H9 (cell line): ENCODE results near the gene NKAIN2. TPM values are rescaled to one million over a fixed set of nuclear protein-coding genes. Genes with fewer than 3 reads are reported as not detected.

Source experiments
- DNase-seq: peaks from one replicate; pipeline ENCODE4 v3.0.0-alpha.2; 2017
- H2AFZ ChIP-seq: one replicate; pipeline ENCODE4 v1.6.1; 2013; ENCODE audit warnings: mild to moderate bottlenecking, low read length, control low read depth, moderate library complexity
- H2AK5ac ChIP-seq: 2 replicates; pipeline ENCODE4 v1.6.1; 2013; ENCODE audit warnings: low read length, control low read depth, mixed read lengths; ENCODE audit not compliant: insufficient read length
- H2BK120ac ChIP-seq: one replicate; pipeline ENCODE4 v1.6.1; 2013; ENCODE audit warnings: low read depth, mild to moderate bottlenecking, low read length, control low read depth, inconsistent platforms; ENCODE audit not compliant: poor library complexity, severe bottlenecking
- H2BK12ac ChIP-seq: 2 replicates; pipeline ENCODE4 v1.6.1; 2013; ENCODE audit warnings: low read length, control low read depth, mixed read lengths, low read depth; ENCODE audit not compliant: insufficient read length
- H2BK15ac ChIP-seq: 2 replicates; pipeline ENCODE4 v1.6.1; 2013; ENCODE audit warnings: low read depth, low read length, control low read depth
- H2BK20ac ChIP-seq: one replicate; pipeline ENCODE4 v1.6.1; 2013; ENCODE audit warnings: low read depth, mild to moderate bottlenecking, low read length, control low read depth, inconsistent platforms; ENCODE audit not compliant: poor library complexity, severe bottlenecking
- H2BK5ac ChIP-seq: 2 replicates; pipeline ENCODE4 v1.6.1; 2013; ENCODE audit warnings: low read length, control low read depth, mixed read lengths; ENCODE audit not compliant: insufficient read length
- H3K14ac ChIP-seq: 2 replicates; pipeline ENCODE4 v1.6.1; 2013; ENCODE audit warnings: low read length, control low read depth; ENCODE audit not compliant: insufficient read depth
- H3K18ac ChIP-seq: 2 replicates; pipeline ENCODE4 v1.6.1; 2013; ENCODE audit warnings: low read depth, mild to moderate bottlenecking, mixed read lengths, low read length, control low read depth; ENCODE audit not compliant: insufficient read length
- H3K23ac ChIP-seq: 2 replicates; pipeline ENCODE4 v1.6.1; 2013; ENCODE audit warnings: low read length, control low read depth, mixed read lengths, low read depth; ENCODE audit not compliant: insufficient read length
- H3K23me2 ChIP-seq: 2 replicates; pipeline ENCODE4 v1.6.1; 2013; ENCODE audit warnings: low read depth, mild to moderate bottlenecking, mixed read lengths, low read length, control low read depth; ENCODE audit not compliant: insufficient read length, poor library complexity, severe bottlenecking
- H3K27ac ChIP-seq: 2 replicates; pipeline ENCODE4 v1.5.1; 2013; ENCODE audit warnings: low read length, control low read depth, mixed read lengths, low read depth; ENCODE audit not compliant: insufficient read length
- H3K27me3 ChIP-seq: 2 replicates; pipeline ENCODE4 v1.6.1; 2013; ENCODE audit warnings: low read length, control low read depth, inconsistent platforms; ENCODE audit not compliant: insufficient read depth
- H3K4ac ChIP-seq: 2 replicates; pipeline ENCODE4 v1.6.1; 2013; ENCODE audit warnings: low read depth, mild to moderate bottlenecking, control low read depth, inconsistent platforms, low read length, moderate library complexity
- H3K4me1 ChIP-seq: 2 replicates; pipeline ENCODE4 v1.6.1; 2013; ENCODE audit warnings: low read length, control low read depth, inconsistent platforms; ENCODE audit not compliant: insufficient read depth
- H3K4me2 ChIP-seq: 2 replicates; pipeline ENCODE4 v1.6.1; 2013; ENCODE audit warnings: low read length, control low read depth, mixed read lengths; ENCODE audit not compliant: insufficient read length, insufficient read depth
- H3K56ac ChIP-seq: 2 replicates; pipeline ENCODE4 v1.6.1; 2013; ENCODE audit warnings: low read depth, mild to moderate bottlenecking, mixed read lengths, low read length, control low read depth; ENCODE audit not compliant: insufficient read length
- H3K79me1 ChIP-seq: 2 replicates; pipeline ENCODE4 v1.6.1; 2013; ENCODE audit warnings: low read depth, mild to moderate bottlenecking, moderate library complexity, low read length, control low read depth, inconsistent platforms; ENCODE audit not compliant: insufficient read depth, poor library complexity, severe bottlenecking
- H3K79me2 ChIP-seq: 2 replicates; pipeline ENCODE4 v1.6.1; 2013; ENCODE audit warnings: low read length, control low read depth, inconsistent platforms; ENCODE audit not compliant: insufficient read depth
- H3K9ac ChIP-seq: 2 replicates; pipeline ENCODE4 v1.6.1; 2013; ENCODE audit warnings: low read length, control low read depth, mixed read lengths; ENCODE audit not compliant: insufficient read length; ENCODE audit errors: extremely low read depth
- H3K9me3 ChIP-seq: one replicate; pipeline ENCODE4 v1.6.1; 2013; ENCODE audit warnings: low read depth, low read length, inconsistent platforms; ENCODE audit not compliant: control insufficient read depth
- H3T11ph ChIP-seq: one replicate; pipeline ENCODE4 v1.6.1; 2013; ENCODE audit warnings: mild to moderate bottlenecking, low read length, control low read depth, inconsistent platforms
- H4K20me1 ChIP-seq: one replicate; pipeline ENCODE4 v1.6.1; 2013; ENCODE audit not compliant: control insufficient read depth, insufficient read length, insufficient read depth
- H4K5ac ChIP-seq: 2 replicates; pipeline ENCODE4 v1.6.1; 2013; ENCODE audit warnings: low read depth, mild to moderate bottlenecking, mixed read lengths, low read length, control low read depth; ENCODE audit not compliant: insufficient read length
- H4K8ac ChIP-seq: replicated peaks from 2 replicates; pipeline ENCODE4 v1.6.1; 2013; ENCODE audit warnings: low read length, control low read depth, mixed read lengths, low read depth; ENCODE audit not compliant: insufficient read length
- H4K91ac ChIP-seq: 2 replicates; pipeline ENCODE4 v1.6.1; 2013; ENCODE audit warnings: low read depth, mild to moderate bottlenecking, moderate library complexity, mixed read lengths, low read length, control low read depth; ENCODE audit not compliant: insufficient read length
- H3K27ac Mint-ChIP-seq, 3 experiments: 2 replicates in 2 of 3; 3 replicates in 1 of 3; pipeline ENCODE4 v1.8.0; 2020 to 2021; ENCODE audit warnings: mixed read lengths in 3 of 3, mild to moderate bottlenecking in 1 of 3, moderate library complexity in 1 of 3
- H3K27me3 Mint-ChIP-seq: 2 replicates; pipeline ENCODE4 v1.8.0; 2021; ENCODE audit warnings: low read depth, mild to moderate bottlenecking, moderate library complexity, mixed read lengths
- H3K36me3 Mint-ChIP-seq, 3 experiments: 2 replicates in 2 of 3; 3 replicates in 1 of 3; pipeline ENCODE4 v1.8.0; 2020 to 2021; ENCODE audit warnings: low read depth in 3 of 3, mixed read lengths in 3 of 3; ENCODE audit not compliant: insufficient read depth in 1 of 3
- H3K4me1 Mint-ChIP-seq, 2 experiments: 2 replicates each; pipeline ENCODE4 v1.8.0; 2020; ENCODE audit warnings: mixed read lengths in 2 of 2
- H3K4me3 Mint-ChIP-seq, 2 experiments: 2 replicates in 1 of 2; 3 replicates in 1 of 2; pipeline ENCODE4 v1.8.0; 2020 to 2021; ENCODE audit warnings: mild to moderate bottlenecking in 2 of 2, mixed read lengths in 2 of 2, moderate library complexity in 1 of 2
- H3K9me3 Mint-ChIP-seq, 2 experiments: 2 replicates in 1 of 2; 3 replicates in 1 of 2; pipeline ENCODE4 v1.8.0; 2020; ENCODE audit warnings: mild to moderate bottlenecking in 2 of 2, mixed read lengths in 2 of 2, moderate library complexity in 1 of 2
- WGBS: extraction: QIAGEN DNeasy Blood & Tissue Kit; methylation state at CpG from one replicate; pipeline ENCODE4 v1.1.7; 2013; ENCODE audit warnings: missing lambda C conversion rate, low lambda C conversion rate, mixed read lengths; ENCODE audit not compliant: insufficient read length; ENCODE audit errors: extremely low coverage; 5-methylcytosine and 5-hydroxymethylcytosine counted together
- total RNA-seq: library from RNA; stranded (reverse); gene quantifications from 2 replicates; pipeline ENCODE4 v1.2.1, GENCODE V29; 2021
- TF ChIP-seq, protein P1 (sequence below): fragments of 200-600 bp; sonication (generic); conservative IDR thresholded peaks from 3 replicates; pipeline ENCODE4 v1.8.0; 2021; ENCODE audit warnings: antibody characterized with exemption, mild to moderate bottlenecking

Gene NKAIN2
- total RNA-seq, 1 experiment from 2014 or later, result 0.17 TPM

DNA sequence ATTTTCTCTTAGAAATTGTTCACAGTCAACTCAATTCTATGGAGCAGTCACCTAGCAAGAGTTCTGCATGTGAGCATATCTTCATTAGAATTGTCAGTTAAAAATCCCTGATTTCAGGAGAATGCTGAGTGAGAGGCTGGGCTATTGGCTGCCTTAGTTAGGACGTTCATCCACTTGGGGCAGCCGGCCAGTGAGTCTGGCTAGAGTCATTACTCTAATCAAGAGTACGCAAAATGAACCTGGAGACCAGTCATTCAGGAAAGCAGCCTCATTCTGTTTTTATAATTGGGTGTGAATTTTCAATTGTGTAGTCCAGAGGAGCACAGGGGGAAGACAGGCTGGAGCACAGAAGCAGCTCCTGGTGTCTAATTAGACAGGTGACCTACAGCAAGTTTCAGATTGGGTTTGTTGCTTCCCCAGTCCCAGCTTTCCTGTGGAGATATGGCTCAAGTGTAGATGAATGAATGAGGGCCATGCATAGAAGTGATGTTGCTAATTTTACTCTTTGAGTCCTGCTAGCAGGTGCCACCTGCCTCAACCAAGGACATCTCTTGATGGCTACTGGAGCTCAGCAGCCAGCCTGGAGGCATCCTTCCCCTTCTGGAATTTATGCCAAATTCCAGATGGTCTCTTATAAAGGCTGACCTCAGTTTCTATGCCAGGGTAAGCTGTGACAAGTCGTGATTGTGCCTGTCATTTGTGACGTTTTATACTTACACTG lies 265.7 kb downstream of the NKAIN2 start:
- Histone ChIP-seq H3K27ac (no peak overlapping the region), H3K9ac (no peak overlapping the region), H4K8ac (no peak overlapping the region), H2BK20ac (no peak overlapping the region), H2BK12ac (no peak overlapping the region), H2AFZ (no peak overlapping the region), H3K14ac (no peak overlapping the region), H4K5ac (no peak overlapping the region), H3K79me2 (no peaks in the 10 kb centered on the region), H2AK5ac (no peak overlapping the region), H4K20me1 (no peaks in the 10 kb centered on the region), H3K27me3 (no peaks in the 10 kb centered on the region), H4K91ac (no peak overlapping the region), H3K23me2 (no peaks in the 10 kb centered on the region), H3K18ac (no peak overlapping the region), H3K4ac (no peak overlapping the region), H2BK120ac (no peak overlapping the region), H2BK15ac (no peak overlapping the region), H3K4me1 (peaks cover 3% of the 10 kb centered on the region; the same call in 1 of the 2 replicates), H3K79me1 (no peaks in the 10 kb centered on the region), H3K9me3 (no peaks in the 10 kb centered on the region), H3K56ac (no peak overlapping the region), H2BK5ac (no peak overlapping the region), H3K4me2 (no peak overlapping the region), H3K23ac (no peak overlapping the region), H3T11ph (no peak overlapping the region)
- peaks cover 9 to 13% of the 10 kb centered on the region in 2 experiments for H3K4me1 Mint-ChIP-seq
- H3K27me3 Mint-ChIP-seq, result no peaks in the 10 kb centered on the region
- no CpG with 5 or more reads among the region's 5 CpGs for WGBS
- H3K36me3 Mint-ChIP-seq, result no peaks in the 10 kb centered on the region
- no peak for DNase-seq
- H3K4me3 Mint-ChIP-seq, result no peak overlapping the region
- no peaks in the 10 kb centered on the region for H3K9me3 Mint-ChIP-seq
- no peak overlapping the region for H3K27ac Mint-ChIP-seq
- TF ChIP-seq, protein P1, sequence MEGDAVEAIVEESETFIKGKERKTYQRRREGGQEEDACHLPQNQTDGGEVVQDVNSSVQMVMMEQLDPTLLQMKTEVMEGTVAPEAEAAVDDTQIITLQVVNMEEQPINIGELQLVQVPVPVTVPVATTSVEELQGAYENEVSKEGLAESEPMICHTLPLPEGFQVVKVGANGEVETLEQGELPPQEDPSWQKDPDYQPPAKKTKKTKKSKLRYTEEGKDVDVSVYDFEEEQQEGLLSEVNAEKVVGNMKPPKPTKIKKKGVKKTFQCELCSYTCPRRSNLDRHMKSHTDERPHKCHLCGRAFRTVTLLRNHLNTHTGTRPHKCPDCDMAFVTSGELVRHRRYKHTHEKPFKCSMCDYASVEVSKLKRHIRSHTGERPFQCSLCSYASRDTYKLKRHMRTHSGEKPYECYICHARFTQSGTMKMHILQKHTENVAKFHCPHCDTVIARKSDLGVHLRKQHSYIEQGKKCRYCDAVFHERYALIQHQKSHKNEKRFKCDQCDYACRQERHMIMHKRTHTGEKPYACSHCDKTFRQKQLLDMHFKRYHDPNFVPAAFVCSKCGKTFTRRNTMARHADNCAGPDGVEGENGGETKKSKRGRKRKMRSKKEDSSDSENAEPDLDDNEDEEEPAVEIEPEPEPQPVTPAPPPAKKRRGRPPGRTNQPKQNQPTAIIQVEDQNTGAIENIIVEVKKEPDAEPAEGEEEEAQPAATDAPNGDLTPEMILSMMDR, result no peak
